HEK293 (cell line): Measurements from ENCODE around the gene CHRM2.

Experiments used
- CTCF ChIA-PET: fragments of 350-600 bp; formaldehyde crosslinking; extraction: SDS; loops from one replicate; lab custom pipeline; 2021; ENCODE audit warnings: antibody characterized with exemption; lab: Yijun Ruan, JAX
- POLR2A ChIA-PET: fragments of 300-600 bp; formaldehyde crosslinking; extraction: SDS; loops from one replicate; lab custom pipeline; 2020; ENCODE audit warnings: antibody characterized with exemption, inconsistent platforms; lab: Yijun Ruan, JAX
- H3K27ac ChIP-seq: fragments of 200-500 bp; sonication (Bioruptor generic); 2 replicates; pipeline ENCODE4 v1.5.1; 2014; ENCODE audit warnings: low read depth, low read length, control low read depth, inconsistent platforms; ENCODE audit errors: extremely low read depth
- H3K36me3 ChIP-seq, 2 experiments: fragments of 200-500 bp in 1 of 2; sonication (Bioruptor generic) in 1 of 2; 1 replicate in 1 of 2; 2 replicates in 1 of 2; pipeline ENCODE4 v1.5.1; 2014 to 2017; ENCODE audit warnings: inconsistent platforms in 2 of 2, low read length in 2 of 2; ENCODE audit not compliant: control insufficient read depth in 2 of 2, insufficient read depth in 1 of 2
- H3K4me1 ChIP-seq: fragments of 200-500 bp; sonication (Bioruptor generic); 2 replicates; pipeline ENCODE4 v1.5.1; 2014; ENCODE audit warnings: mild to moderate bottlenecking, low read length, inconsistent platforms; ENCODE audit not compliant: control insufficient read depth, insufficient read depth
- H3K4me3 ChIP-seq: 2 replicates; pipeline ENCODE4 v1.5.1; 2011; ENCODE audit warnings: low read depth, mild to moderate bottlenecking, control low read depth, low read length, moderate library complexity
- H3K9me3 ChIP-seq: fragments of 200-500 bp; sonication (Bioruptor generic); 2 replicates; pipeline ENCODE4 v1.5.1; 2014; ENCODE audit warnings: low read depth, low read length, inconsistent platforms; ENCODE audit not compliant: control insufficient read depth, insufficient read depth
- AEBP2 ChIP-seq: fragments of 450-650 bp; formaldehyde crosslinking; IDR thresholded peaks from 2 replicates; pipeline ENCODE4 v1.5.1; 2016; ENCODE audit warnings: missing biosample characterization, missing genetic modification characterization, borderline replicate concordance
- CTCF ChIP-seq: fragments of 450-650 bp; formaldehyde crosslinking; IDR thresholded peaks from 2 replicates; pipeline ENCODE4 v1.5.1; 2016; ENCODE audit warnings: missing biosample characterization, missing genetic modification characterization
- EGR2 ChIP-seq: fragments of 450-650 bp; formaldehyde crosslinking; IDR thresholded peaks from 2 replicates; pipeline ENCODE4 v1.5.1; 2016; ENCODE audit warnings: low read depth, missing biosample characterization, missing genetic modification characterization
- GLIS1 ChIP-seq: fragments of 450-650 bp; formaldehyde crosslinking; IDR thresholded peaks from 2 replicates; pipeline ENCODE4 v1.5.1; 2016; ENCODE audit warnings: missing biosample characterization, missing genetic modification characterization
- KLF10 ChIP-seq: fragments of 450-650 bp; IDR thresholded peaks from 2 replicates; pipeline ENCODE4 v1.5.1; 2018; ENCODE audit warnings: missing biosample characterization, mild to moderate bottlenecking, missing genetic modification characterization
- SCRT2 ChIP-seq: fragments of 450-650 bp; formaldehyde crosslinking; IDR thresholded peaks from 2 replicates; pipeline ENCODE4 v1.5.1; 2016; ENCODE audit warnings: missing biosample characterization, missing genetic modification characterization
- YY1 ChIP-seq: fragments of 450-650 bp; formaldehyde crosslinking; IDR thresholded peaks from 2 replicates; pipeline ENCODE4 v1.5.1; 2018; ENCODE audit warnings: missing biosample characterization, missing genetic modification characterization
- ZBTB6 ChIP-seq: fragments of 450-650 bp; formaldehyde crosslinking; IDR thresholded peaks from 2 replicates; pipeline ENCODE4 v1.5.1; 2017; ENCODE audit warnings: missing biosample characterization, missing genetic modification characterization
- ZFP37 ChIP-seq: fragments of 450-650 bp; formaldehyde crosslinking; IDR thresholded peaks from 2 replicates; pipeline ENCODE4 v1.5.1; 2016; ENCODE audit warnings: missing biosample characterization, missing genetic modification characterization
- ZIC2 ChIP-seq: fragments of 450-650 bp; formaldehyde crosslinking; IDR thresholded peaks from 2 replicates; pipeline ENCODE4 v1.5.1; 2016; ENCODE audit warnings: missing biosample characterization, missing genetic modification characterization
- ZNF146 ChIP-seq: fragments of 450-650 bp; formaldehyde crosslinking; IDR thresholded peaks from 2 replicates; pipeline ENCODE4 v1.5.1; 2016; ENCODE audit warnings: missing biosample characterization, missing genetic modification characterization
- ZNF202 ChIP-seq: fragments of 450-650 bp; formaldehyde crosslinking; IDR thresholded peaks from 2 replicates; pipeline ENCODE4 v1.5.1; 2016; ENCODE audit warnings: missing biosample characterization, missing genetic modification characterization, borderline replicate concordance
- ZNF311 ChIP-seq: fragments of 450-650 bp; formaldehyde crosslinking; IDR thresholded peaks from 2 replicates; pipeline ENCODE4 v1.5.1; 2017; ENCODE audit warnings: missing biosample characterization, missing genetic modification characterization, borderline replicate concordance
- ZNF324 ChIP-seq: fragments of 450-650 bp; formaldehyde crosslinking; IDR thresholded peaks from 2 replicates; pipeline ENCODE4 v1.5.1; 2016; ENCODE audit warnings: missing biosample characterization, missing genetic modification characterization
- ZNF341 ChIP-seq: fragments of 450-650 bp; formaldehyde crosslinking; IDR thresholded peaks from 2 replicates; pipeline ENCODE4; 2016; ENCODE audit warnings: low read depth, missing biosample characterization, missing genetic modification characterization
- ZNF404 ChIP-seq: fragments of 450-650 bp; formaldehyde crosslinking; IDR thresholded peaks from 2 replicates; pipeline ENCODE4 v1.5.1; 2017; ENCODE audit warnings: missing biosample characterization, missing genetic modification characterization
- ZNF610 ChIP-seq: fragments of 450-650 bp; formaldehyde crosslinking; IDR thresholded peaks from 2 replicates; pipeline ENCODE4 v1.5.1; 2016; ENCODE audit warnings: missing biosample characterization, missing genetic modification characterization, borderline replicate concordance
- ZNF623 ChIP-seq: fragments of 450-650 bp; formaldehyde crosslinking; IDR thresholded peaks from 2 replicates; pipeline ENCODE4 v1.5.1; 2016; ENCODE audit warnings: missing biosample characterization, missing genetic modification characterization
- ZNF624 ChIP-seq: fragments of 450-650 bp; formaldehyde crosslinking; IDR thresholded peaks from 2 replicates; pipeline ENCODE4 v1.5.1; 2017; ENCODE audit warnings: missing biosample characterization, missing genetic modification characterization
- ZNF654 ChIP-seq: fragments of 450-650 bp; formaldehyde crosslinking; IDR thresholded peaks from 2 replicates; pipeline ENCODE4 v1.5.1; 2016; ENCODE audit warnings: low read depth, missing biosample characterization, missing genetic modification characterization
- ZNF670 ChIP-seq: fragments of 450-650 bp; formaldehyde crosslinking; IDR thresholded peaks from 2 replicates; pipeline ENCODE4 v1.5.1; 2016; ENCODE audit warnings: missing biosample characterization, missing genetic modification characterization, low read depth
- ZNF777 ChIP-seq: fragments of 450-650 bp; formaldehyde crosslinking; IDR thresholded peaks from 2 replicates; pipeline ENCODE4 v1.5.1; 2017; ENCODE audit warnings: missing biosample characterization, missing genetic modification characterization, borderline replicate concordance
- ZNF791 ChIP-seq: fragments of 450-650 bp; formaldehyde crosslinking; IDR thresholded peaks from 2 replicates; pipeline ENCODE4 v1.5.1; 2016; ENCODE audit warnings: missing biosample characterization, missing genetic modification characterization

Gene CHRM2

GRCh38 chr7:136971776-136972175, 103.3 kb downstream of the CHRM2 start:
- POLR2A ChIA-PET: no interaction called here
- Histone ChIP-seq H3K36me3 (no peaks in the 10 kb centered on the region), H3K27ac (no peak overlapping the region), H3K4me1 (no peaks in the 10 kb centered on the region), H3K9me3 (no peaks in the 10 kb centered on the region), H3K4me3 (no peak overlapping the region)
- TF ChIP-seq ZIC2 (tag by site-specific recombination) (no peak), ZNF670 (tag by site-specific recombination) (no peak), YY1 (tag by site-specific recombination) (no peak), ZNF202 (tag by site-specific recombination) (no peak), ZBTB6 (tag by site-specific recombination) (no peak)
- CTCF ChIA-PET: no interaction called here

- H3K36me3 ChIP-seq: no peaks in the 10 kb centered on the region
- no peaks in the 10 kb centered on the region for H3K4me1 ChIP-seq
- POLR2A ChIA-PET: no interaction called here
- no peaks in the 10 kb centered on the region for H3K9me3 ChIP-seq
- TF ChIP-seq ZNF404 (tag by site-specific recombination) (no peak), ZFP37 (tag by site-specific recombination) (no peak), EGR2 (tag by site-specific recombination) (no peak), ZNF610 (tag by site-specific recombination) (no peak), ZNF146 (tag by site-specific recombination) (no peak), ZNF623 (tag by site-specific recombination) (no peak), ZNF654 (tag by site-specific recombination) (no peak), ZNF324 (tag by site-specific recombination) (no peak), AEBP2 (tag by site-specific recombination) (no peak), ZNF777 (tag by site-specific recombination) (no peak), KLF10 (tag by site-specific recombination) (no peak), ZNF341 (tag by site-specific recombination) (no peak), ZNF624 (tag by site-specific recombination) (no peak), GLIS1 (no peak), ZNF791 (tag by site-specific recombination) (no peak), ZNF311 (tag by site-specific recombination) (no peak), SCRT2 (tag by site-specific recombination) (no peak), CTCF (tag by site-specific recombination) (no peak)
- TF ChIP-seq, all 188 proteins: peak for 0
- no peak overlapping the region for H3K4me3 ChIP-seq
- no peak overlapping the region for H3K27ac ChIP-seq
- CTCF ChIA-PET: no interaction called here
Measured at GRCh38 chr7:136976504-136977251, 108.2 kb downstream of the CHRM2 start.
